Central memory CD4-positive, alpha-beta T cell (primary cell): Measurements from ENCODE around the gene ATAD3B.
"Not testable (repeated sequence)": the region's sequence is repeated elsewhere in the genome, so short reads cannot be mapped to it uniquely, and the experiment has no call there.

ENCODE experiments used
- DNase-seq: peaks from one replicate; pipeline ENCODE4 v3.0.0; 2022

The ATAD3B gene

GRCh38 chr1:1511533-1512285 is 40.1 kb downstream of the ATAD3B start, which contains the start of gene ATAD3A:
TSS of gene ATAD3A (plus strand) at chr1:1512162. CDS start at chr1:1512269, 107 bp downstream.
- DNase-seq: peak; percentile 94

DNA sequence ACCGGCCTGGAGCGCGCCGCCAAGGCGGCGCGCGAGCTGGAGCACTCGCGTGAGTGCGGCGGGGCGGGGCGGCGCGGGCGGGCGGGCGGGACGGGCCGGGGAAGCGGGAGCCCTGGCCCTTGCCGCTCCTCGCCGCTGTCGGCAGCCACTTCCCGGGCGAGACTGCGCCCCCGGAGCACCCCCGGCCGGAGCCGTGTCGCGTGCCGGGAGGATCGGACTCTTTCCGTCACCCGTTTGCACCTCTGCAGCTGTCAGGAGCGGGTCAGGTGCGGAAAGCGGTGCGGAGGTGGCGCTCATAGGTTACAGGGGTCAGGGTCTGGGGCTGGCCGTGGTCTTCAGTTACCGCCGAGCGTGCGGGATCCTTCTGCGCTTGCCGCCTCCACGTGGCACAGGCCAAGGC is 40.9 kb downstream of the ATAD3B start:
- DNase-seq: peak; percentile 19

- not testable (repeated sequence) for DNase-seq
Observed at GRCh38 chr1:1513675-1514074, 42.1 kb downstream of the ATAD3B start.

DNA sequence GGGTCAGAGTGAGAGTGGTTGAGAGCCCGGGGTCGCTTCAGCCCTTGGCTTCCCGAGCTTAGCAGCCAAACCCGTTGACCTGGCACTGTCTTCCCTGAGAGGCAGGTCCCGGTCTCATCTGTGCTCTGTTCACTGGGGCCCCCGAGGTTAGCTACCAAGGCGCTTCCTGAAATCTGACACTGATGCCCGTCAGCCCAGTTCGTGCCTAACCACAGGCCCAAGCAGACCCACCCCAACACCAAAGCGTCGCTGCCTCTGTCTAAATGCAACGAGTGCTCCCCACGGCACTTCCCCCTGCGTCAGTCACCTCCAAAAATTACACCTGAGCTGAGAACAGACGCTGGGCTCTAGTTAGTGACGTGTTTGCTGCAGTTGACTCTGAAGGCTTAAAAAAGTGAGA is 42.8 kb downstream of the ATAD3B start:
- not testable (repeated sequence) for DNase-seq

- not testable (repeated sequence) for DNase-seq
Observed at GRCh38 chr1:1516923-1517322, 45.4 kb downstream of the ATAD3B start.

DNA sequence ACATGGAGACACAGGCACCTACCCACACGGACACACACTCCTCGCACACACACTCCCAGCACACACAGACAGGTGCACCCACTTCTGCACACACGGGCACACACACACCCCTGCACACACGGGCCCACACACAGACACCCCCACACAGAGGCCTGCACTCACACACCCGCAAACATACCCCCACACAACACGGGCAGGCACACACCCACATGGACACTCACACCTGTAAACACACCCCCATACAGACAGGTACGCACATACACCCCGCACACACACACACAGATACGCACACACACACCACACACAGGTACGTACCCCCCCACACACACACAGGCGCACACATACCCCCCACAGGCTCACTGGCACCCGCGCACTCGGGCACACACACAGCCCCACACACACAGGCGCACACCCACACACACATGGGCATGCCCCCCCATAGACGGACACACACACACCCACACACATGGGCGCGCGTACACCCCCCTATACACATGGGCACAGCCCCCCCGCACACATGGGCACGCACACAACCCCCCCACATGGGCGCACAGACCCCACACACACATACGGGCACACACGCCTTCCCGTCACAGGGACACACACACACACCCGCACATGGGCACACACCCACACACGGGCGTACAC is 46.5 kb downstream of the ATAD3B start:
- DNase-seq: no peak

GRCh38 chr1:1518621-1519007 is 47.0 kb downstream of the ATAD3B start:
- DNase-seq: not testable (repeated sequence)

GRCh38 chr1:1519805-1520505 is 48.4 kb downstream of the ATAD3B start:
- DNase-seq: not testable (repeated sequence)

DNA sequence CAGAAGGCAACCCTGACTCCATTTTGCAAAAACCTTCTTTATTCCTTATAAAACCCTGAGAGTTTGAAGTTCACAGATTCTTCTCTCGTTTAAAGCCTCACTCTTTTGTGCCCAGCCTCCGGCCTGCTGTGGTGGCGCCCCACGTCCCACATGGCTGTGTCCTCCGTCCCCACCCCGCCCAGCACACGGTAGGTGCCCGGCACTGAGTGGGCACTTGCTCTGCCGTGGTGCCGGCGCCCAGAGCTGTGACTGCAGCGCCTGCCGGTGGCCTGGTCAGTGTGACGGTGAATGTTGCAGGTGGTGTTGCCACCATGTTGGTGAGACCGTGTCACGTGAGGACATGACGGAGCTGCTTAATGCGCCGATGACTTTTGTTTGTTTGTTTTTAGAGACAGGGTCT is 49.8 kb downstream of the ATAD3B start:
- DNase-seq: no peak

GRCh38 chr1:1522536-1522935 is 51.0 kb downstream of the ATAD3B start:
- not testable (repeated sequence) for DNase-seq

- not testable (repeated sequence) for DNase-seq
Observed at GRCh38 chr1:1523226-1523625, 51.7 kb downstream of the ATAD3B start.

DNA sequence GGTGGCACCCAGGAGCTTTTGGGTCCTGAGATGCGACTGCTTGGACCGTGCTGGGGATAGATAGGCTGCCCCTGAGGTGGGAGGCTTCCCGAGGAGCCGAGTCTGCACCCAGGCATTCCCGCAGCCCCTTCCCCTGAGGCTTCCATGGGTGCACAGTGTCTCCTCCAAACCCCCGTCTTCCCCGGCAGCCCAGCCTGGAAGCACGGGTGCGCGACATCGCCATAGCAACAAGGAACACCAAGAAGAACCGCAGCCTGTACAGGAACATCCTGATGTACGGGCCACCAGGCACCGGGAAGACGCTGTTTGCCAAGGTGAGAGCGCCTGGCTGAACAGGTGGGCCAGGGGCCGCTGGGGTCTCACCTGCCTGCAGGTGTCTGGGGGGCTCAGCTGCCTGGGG is 52.1 kb downstream of the ATAD3B start:
- not testable (repeated sequence) for DNase-seq

GRCh38 chr1:1524750-1525383 is 53.3 kb downstream of the ATAD3B start:
- DNase-seq: not testable (repeated sequence)

GRCh38 chr1:1526476-1526875 is 54.9 kb downstream of the ATAD3B start:
- DNase-seq: not testable (repeated sequence)

DNA sequence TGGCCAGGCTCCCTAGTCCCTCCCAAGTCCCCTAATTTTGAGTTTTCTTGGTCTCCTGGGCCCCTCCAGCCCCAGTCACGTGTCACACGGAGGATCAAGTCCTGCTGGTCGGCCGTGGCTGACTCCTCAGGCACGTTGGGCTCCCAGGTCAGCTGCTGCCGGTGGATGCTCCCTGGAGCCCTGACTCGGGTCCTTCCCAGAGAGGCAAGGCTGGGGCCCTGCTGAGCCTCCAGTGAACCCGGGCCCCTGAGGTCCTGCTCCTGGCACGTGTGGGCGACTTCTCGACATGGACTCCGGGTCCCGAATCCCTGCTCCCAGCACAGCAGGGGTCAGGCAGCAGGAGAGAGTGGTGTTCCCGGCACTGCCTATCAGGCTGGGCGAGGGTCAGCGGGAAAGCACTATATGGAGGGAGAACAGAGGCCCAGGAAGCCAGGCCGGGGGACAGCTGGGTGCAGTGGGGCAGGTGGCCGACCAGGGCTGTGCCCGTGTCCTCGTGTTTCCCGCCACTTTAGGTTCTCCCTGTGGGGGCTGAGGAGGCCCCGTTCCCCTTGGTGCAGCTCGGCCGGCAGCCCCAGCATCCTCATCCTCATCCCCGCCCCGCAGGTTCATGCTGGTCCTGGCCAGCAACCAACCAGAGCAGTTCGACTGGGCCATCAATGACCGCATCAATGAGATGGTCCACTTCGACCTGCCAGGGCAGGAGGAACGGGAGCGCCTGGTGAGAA is 55.7 kb downstream of the ATAD3B start:
- DNase-seq: no peak

DNA sequence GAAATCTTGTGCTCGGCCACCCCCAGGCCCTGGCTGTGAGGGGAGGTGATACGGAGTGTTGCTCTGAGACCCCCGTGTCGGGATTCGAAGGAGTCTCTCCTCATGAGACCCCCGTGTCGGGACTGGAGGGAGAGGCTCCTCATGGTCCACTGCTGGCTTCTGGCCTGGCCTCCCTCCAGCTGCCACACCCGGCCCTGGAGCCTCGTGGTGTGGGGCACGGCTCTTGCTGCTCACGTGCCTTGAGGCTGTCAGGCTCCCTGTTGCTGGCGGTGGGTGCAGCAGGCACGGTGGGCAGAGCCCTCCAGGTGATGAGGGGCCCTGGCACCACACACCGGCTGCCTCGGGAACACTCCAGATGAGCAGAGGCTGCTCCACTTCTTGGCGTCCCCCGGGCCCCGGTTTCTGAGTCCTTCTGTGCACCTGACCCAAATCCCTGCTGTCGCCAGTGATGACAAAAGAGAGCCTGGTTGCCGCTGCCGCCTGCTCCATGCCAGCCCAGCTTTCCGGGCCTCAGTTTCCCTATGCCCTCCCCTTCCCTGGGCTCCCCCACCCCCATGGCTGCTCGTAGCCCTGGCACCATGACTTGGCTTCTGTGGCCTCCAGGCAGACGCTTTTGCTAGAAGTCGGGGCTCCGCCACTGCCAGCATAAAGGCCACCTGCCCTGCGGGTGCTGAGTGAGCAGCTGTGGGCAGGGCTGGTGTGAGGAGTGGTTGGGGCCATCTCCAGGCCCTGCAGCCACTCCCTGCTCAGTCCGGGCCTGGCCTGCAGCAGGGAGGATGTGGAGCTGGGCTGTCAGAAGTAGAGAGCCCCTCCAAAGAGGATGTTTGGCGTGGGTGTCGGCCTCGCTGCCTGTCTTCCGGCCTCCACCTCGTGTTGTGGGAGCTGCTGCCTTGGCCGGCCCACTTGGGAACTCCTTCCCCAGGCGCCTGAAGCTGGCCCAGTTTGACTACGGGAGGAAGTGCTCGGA is 57.0 kb downstream of the ATAD3B start:
- DNase-seq: no peak

DNA sequence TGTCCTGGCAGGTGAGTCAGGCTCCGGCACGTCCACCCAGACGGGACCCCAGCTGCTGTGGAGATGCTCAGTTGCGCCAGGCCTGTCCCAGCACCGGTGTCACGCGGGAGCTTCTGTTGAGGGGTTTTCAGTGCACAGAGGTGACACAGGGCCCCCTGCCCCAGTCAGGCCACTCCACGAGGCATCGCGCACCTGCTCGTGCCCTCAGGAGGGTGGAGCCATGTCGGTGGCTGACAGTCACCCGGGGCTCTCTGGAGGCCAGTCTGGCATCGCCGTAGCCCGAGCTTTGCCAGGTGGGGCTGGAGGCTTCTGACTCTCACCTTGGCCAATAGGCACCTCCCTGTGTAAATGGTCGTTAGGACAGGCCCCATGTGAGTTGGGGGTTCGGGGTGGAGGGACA is 57.8 kb downstream of the ATAD3B start:
- DNase-seq: no peak

GRCh38 chr1:1529936-1530335 is 58.4 kb downstream of the ATAD3B start:
- DNase-seq: no peak

- DNase-seq: no peak
Observed at GRCh38 chr1:1531947-1532346, 60.4 kb downstream of the ATAD3B start.

GRCh38 chr1:1533176-1533893 is 61.8 kb downstream of the ATAD3B start:
- DNase-seq: not testable (repeated sequence)
